Testis (tissue), 3 donors: ENCODE data around the gene MYH2. TPM values are rescaled to one million over a fixed set of nuclear protein-coding genes. Genes with fewer than 3 reads are reported as not detected.

ENCODE experiments used
- DNase-seq: peaks from one replicate; pipeline ENCODE4 v3.0.0-alpha.2; 2019
- H3K27ac ChIP-seq, 2 donors: fragments of 200-600 bp; sonication (generic); one replicate each; pipeline ENCODE4 v1.5.1; 2019
- H3K27me3 ChIP-seq: fragments of 200-600 bp; sonication (generic); one replicate; pipeline ENCODE4 v1.5.1; 2019
- H3K36me3 ChIP-seq: fragments of 200-600 bp; sonication (generic); one replicate; pipeline ENCODE4 v1.5.1; 2017; ENCODE audit warnings: low read depth; ENCODE audit errors: missing control alignments
- H3K4me1 ChIP-seq: fragments of 200-600 bp; sonication (generic); one replicate; pipeline ENCODE4 v1.5.1; 2019
- H3K4me3 ChIP-seq, 2 donors: fragments of 200-600 bp; sonication (generic); one replicate each; pipeline ENCODE4 v1.5.1; 2017 to 2019
- H3K9me3 ChIP-seq: fragments of 200-600 bp; sonication (generic); one replicate; pipeline ENCODE4 v1.5.1; 2017
- POLR2A ChIP-seq: fragments of 450-650 bp; IDR thresholded peaks from one replicate; pipeline ENCODE4 v1.6.1; 2017; ENCODE audit warnings: antibody characterized with exemption, mild to moderate bottlenecking, moderate library complexity
- WGBS, 2 donors: methylation state at CpG; one replicate each; pipeline ENCODE4 v1.1.5; 2018; 5-methylcytosine and 5-hydroxymethylcytosine counted together
- intact Hi-C: fragments of 100-400 bp; cut with DNase I; formaldehyde crosslinking; loops from one replicate; pipeline ENCODE4 v1.15.1; 2023; ENCODE audit warnings: low total_unique reads
- polyA plus RNA-seq: library from polyadenylated mRNA; stranded (reverse); fragments of 350-450 nt; fragmentation: Illumina TruSeq; extraction: RNeasy Lipid Tissue Mini Kit (QIAGEN cat#74804); gene quantifications from one replicate; pipeline ENCODE4 v1.2.3, GENCODE V29; 2014; ENCODE audit warnings: low read depth, low replicate concordance; ENCODE audit not compliant: insufficient read depth
- total RNA-seq, 2 donors: library from RNA; depleted of rRNA; stranded (reverse); fragments of >200 nt; gene quantifications; one replicate each; pipeline ENCODE4 v1.2.3, GENCODE V29; 2016
- TF ChIP-seq, protein P1 (sequence below), 3 experiments: fragments of 450-650 bp in 2 of 3; fragments of 200-600 bp in 1 of 3; sonication (generic) in 1 of 3; IDR thresholded peaks; one replicate each; pipeline ENCODE4 v1.5.1; 2016 to 2019; ENCODE audit warnings: antibody characterized with exemption in 3 of 3, mild to moderate bottlenecking in 2 of 3, moderate library complexity in 1 of 3

Gene MYH2
- total and polyA plus RNA-seq, 3 donors from 2014 or later: 0.31 to 3.3 (median 0.99) TPM

DNA sequence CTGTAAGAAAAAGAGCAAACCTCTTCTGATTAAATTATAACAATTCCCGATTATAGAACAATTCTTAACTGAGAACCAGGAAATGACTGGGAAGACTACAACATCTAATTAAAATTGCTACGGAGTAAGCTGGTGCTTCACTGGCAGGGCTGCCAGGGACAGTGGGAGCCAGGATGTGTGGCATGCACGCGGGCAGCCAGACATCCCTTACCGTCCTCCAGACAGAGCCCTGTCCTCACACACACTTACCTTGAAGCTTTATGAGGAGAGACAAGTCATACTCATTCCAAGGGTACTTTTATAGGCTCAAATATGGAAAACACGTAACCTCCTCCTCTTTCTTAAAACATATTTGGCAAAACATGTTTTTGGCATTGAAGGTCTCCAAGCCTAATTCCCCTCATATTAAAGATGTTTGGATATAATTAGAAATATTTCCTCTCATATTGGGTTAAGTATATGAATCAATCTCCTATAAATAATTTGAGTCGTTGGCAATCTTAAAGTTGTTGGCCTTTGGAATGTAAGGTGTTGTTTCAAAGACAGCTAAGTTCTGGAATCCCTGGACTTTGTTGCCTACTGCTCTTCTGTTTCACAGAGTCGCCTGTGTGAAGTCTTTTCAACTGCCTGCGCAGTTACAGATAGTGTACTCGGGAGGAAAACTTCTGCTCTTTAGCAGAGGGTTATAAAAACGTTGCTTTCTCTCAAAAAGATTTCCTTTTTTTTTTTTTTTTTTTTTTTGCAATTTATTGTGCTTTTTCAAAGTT lies 31.0 kb downstream of the MYH2 start, which contains the start of gene MYH1:
Gene MYH1, minus strand, starts transcription at position 272 of the 767 bp plus-strand sequence. CDS start 1,900 bp downstream, outside the sequence.
- TF ChIP-seq POLR2A: no peak
- TF ChIP-seq, protein P1, sequence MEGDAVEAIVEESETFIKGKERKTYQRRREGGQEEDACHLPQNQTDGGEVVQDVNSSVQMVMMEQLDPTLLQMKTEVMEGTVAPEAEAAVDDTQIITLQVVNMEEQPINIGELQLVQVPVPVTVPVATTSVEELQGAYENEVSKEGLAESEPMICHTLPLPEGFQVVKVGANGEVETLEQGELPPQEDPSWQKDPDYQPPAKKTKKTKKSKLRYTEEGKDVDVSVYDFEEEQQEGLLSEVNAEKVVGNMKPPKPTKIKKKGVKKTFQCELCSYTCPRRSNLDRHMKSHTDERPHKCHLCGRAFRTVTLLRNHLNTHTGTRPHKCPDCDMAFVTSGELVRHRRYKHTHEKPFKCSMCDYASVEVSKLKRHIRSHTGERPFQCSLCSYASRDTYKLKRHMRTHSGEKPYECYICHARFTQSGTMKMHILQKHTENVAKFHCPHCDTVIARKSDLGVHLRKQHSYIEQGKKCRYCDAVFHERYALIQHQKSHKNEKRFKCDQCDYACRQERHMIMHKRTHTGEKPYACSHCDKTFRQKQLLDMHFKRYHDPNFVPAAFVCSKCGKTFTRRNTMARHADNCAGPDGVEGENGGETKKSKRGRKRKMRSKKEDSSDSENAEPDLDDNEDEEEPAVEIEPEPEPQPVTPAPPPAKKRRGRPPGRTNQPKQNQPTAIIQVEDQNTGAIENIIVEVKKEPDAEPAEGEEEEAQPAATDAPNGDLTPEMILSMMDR (IDR thresholded peaks at IDR 0.05): no peak
- DNase-seq: no peak
- Histone ChIP-seq H3K4me3 (no peak within 1 kb of the TSS), H3K27ac (no peak within 1 kb of the TSS), H3K9me3 (no peaks in the 10 kb centered on the region), H3K36me3 (no peaks in the 10 kb centered on the region), H3K27me3 (no peaks in the 10 kb centered on the region), H3K4me1 (no peaks in the 10 kb centered on the region)
- intact Hi-C loops: no loop called here
- 74 to 77% methylated on average over 11 of the region's 11 CpGs for WGBS, 2 donors

DNA sequence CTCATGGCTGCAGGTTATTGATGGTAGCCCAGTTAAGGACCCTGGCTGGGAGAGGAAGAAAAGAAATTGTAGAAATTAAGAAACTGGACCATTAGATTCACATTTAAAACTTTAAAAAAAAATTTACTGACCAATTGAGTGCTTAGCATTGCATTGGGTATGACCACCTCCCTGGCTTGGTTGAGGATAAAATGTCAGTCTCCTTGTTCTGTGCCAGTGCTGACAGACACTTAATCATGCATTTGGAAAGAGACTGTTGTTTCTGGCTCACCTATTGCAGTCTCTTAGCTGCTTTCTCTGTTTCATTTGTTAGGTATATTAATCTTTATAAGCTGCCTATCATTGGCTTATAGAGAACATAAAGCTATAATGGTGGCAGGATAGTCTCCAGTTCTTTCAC lies 32.8 kb downstream of the MYH2 start:
- no peaks in the 10 kb centered on the region for H3K4me1 ChIP-seq
- H3K27me3 ChIP-seq: no peaks in the 10 kb centered on the region
- DNase-seq: no peak
- intact Hi-C loops: no loop called here
- no peak overlapping the region for H3K4me3 ChIP-seq
- no peaks in the 10 kb centered on the region for H3K36me3 ChIP-seq
- no peak overlapping the region for H3K27ac ChIP-seq
- TF ChIP-seq, protein P1 (IDR thresholded peaks at IDR 0.05): no peak
- no peak for TF ChIP-seq POLR2A
- no peaks in the 10 kb centered on the region for H3K9me3 ChIP-seq

DNA sequence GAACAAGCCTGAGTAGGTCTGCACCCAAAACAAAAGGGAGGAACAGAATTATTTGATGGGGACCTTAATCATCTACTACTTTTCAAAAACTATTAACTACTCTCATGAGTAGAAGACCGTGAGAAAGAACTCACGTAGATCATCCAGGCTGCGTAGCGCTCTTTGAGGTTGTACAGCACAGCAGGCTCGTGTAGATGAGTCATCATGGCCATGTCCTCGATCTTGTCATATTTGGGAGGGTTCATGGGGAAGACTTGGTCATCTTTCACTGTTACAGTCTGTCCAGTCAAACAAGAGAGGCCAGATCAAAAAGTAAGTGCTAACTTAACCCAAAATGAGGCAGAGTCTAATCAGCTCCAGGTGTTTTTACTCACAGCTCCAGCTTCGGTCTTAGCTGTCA lies 33.4 kb downstream of the MYH2 start:
- H3K4me3 ChIP-seq: no peak overlapping the region
- no peaks in the 10 kb centered on the region for H3K4me1 ChIP-seq
- no peaks in the 10 kb centered on the region for H3K9me3 ChIP-seq
- intact Hi-C loops: no loop called here
- TF ChIP-seq, protein P1 (IDR thresholded peaks at IDR 0.05): no peak
- TF ChIP-seq POLR2A: no peak
- no peak overlapping the region for H3K27ac ChIP-seq
- no peaks in the 10 kb centered on the region for H3K36me3 ChIP-seq
- DNase-seq: no peak
- no peaks in the 10 kb centered on the region for H3K27me3 ChIP-seq
- WGBS, 2 donors: 90 to 91% methylated on average over 7 of the region's 7 CpGs

DNA sequence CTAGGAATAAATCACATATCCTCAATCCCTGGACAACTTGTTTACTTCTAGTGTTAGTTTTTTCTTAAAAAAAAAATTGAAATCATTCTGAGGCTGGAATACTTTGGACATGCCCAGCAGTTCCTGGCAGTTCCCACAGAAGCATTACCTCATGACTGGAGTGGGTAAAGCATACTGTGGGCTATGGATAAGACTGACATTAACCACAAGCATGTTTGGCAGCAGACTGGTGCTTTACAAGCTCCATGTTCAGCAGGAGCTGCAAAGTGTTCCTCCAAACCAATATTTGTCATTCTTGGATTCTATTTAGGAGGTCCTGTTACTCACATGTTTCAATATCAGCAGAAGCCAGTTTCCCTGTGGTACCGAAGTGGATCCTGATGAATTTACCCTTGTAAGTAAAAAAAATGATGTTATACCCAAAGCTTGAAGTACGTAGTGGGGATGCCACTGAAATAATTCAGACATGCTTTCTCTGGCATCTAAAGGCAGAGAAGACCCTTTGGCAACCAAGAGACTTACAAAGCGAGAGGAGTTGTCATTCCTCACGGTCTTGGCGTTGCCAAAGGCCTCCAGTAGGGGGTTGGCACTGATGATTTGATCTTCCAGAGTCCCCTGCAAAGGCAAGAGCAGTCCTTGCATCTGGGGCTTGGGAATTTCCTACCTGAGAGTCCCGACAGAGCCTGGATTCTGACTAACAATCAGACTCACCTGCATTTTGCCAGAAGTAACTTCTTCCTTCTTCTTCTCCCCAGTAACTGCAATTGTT lies 36.0 kb downstream of the MYH2 start:
- WGBS, 2 donors: 72 to 77% methylated on average over 6 of the region's 6 CpGs
- Histone ChIP-seq H3K4me1 (no peaks in the 10 kb centered on the region), H3K27me3 (no peaks in the 10 kb centered on the region), H3K27ac (no peak overlapping the region), H3K36me3 (no peaks in the 10 kb centered on the region), H3K9me3 (no peaks in the 10 kb centered on the region), H3K4me3 (no peak overlapping the region)
- no peak for DNase-seq
- intact Hi-C loops: no loop called here
- TF ChIP-seq POLR2A: no peak
- TF ChIP-seq, protein P1 (IDR thresholded peaks at IDR 0.05): no peak
